Loucy (cell line): ENCODE measurements around the gene KRT38.

Experiments used
- H2AFZ ChIP-seq: fragments of 200-600 bp; sonication (generic); 2 replicates; pipeline ENCODE4 v1.6.0; 2016; ENCODE audit warnings: antibody characterized with exemption, mild to moderate bottlenecking, low read length, moderate library complexity
- H3F3A ChIP-seq: fragments of 200-600 bp; 2 replicates; pipeline ENCODE4 v1.6.0; 2016; ENCODE audit warnings: antibody characterized with exemption, low read depth, mild to moderate bottlenecking
- H3K27me3 ChIP-seq: fragments of 200-600 bp; sonication (generic); 2 replicates; pipeline ENCODE4 v1.6.1; 2014; ENCODE audit warnings: low read length, mild to moderate bottlenecking; ENCODE audit not compliant: insufficient read depth, poor library complexity, severe bottlenecking
- H3K36me3 ChIP-seq: fragments of 200-600 bp; sonication (generic); 2 replicates; pipeline ENCODE4 v1.6.1; 2016; ENCODE audit warnings: low read length; ENCODE audit not compliant: insufficient read depth
- H3K4me1 ChIP-seq: fragments of 200-600 bp; sonication (generic); 2 replicates; pipeline ENCODE4 v1.5.1; 2014; ENCODE audit warnings: low read length, mild to moderate bottlenecking; ENCODE audit not compliant: insufficient read depth, poor library complexity, severe bottlenecking
- H3K4me2 ChIP-seq: fragments of 200-600 bp; sonication (generic); 2 replicates; pipeline ENCODE4 v1.6.0; 2014; ENCODE audit warnings: antibody characterized with exemption, low read length, low read depth, mild to moderate bottlenecking; ENCODE audit not compliant: poor library complexity, severe bottlenecking
- H3K4me3 ChIP-seq: fragments of 200-600 bp; sonication (generic); 2 replicates; pipeline ENCODE4 v1.5.1; 2014; ENCODE audit warnings: low read length, mild to moderate bottlenecking, mixed read lengths; ENCODE audit not compliant: poor library complexity, severe bottlenecking
- H3K79me2 ChIP-seq: fragments of 200-600 bp; sonication (generic); 2 replicates; pipeline ENCODE4 v1.6.1; 2014; ENCODE audit warnings: low read length; ENCODE audit not compliant: insufficient read depth
- H3K9ac ChIP-seq: fragments of 200-600 bp; sonication (generic); 2 replicates; pipeline ENCODE4 v1.6.0; 2014; ENCODE audit warnings: mild to moderate bottlenecking, low read depth, low read length, moderate library complexity; ENCODE audit not compliant: poor library complexity, severe bottlenecking
- H3K9me2 ChIP-seq: fragments of 200-600 bp; sonication (generic); replicated peaks from 2 replicates; pipeline ENCODE4 v1.6.1; 2016; ENCODE audit warnings: low read depth, low read length, mixed read lengths
- H3K9me3 ChIP-seq: fragments of 200-600 bp; sonication (generic); 2 replicates; pipeline ENCODE4 v1.6.1; 2014; ENCODE audit warnings: mild to moderate bottlenecking, antibody characterized with exemption, low read length, low read depth; ENCODE audit not compliant: insufficient read depth
- H4K20me1 ChIP-seq: fragments of 200-600 bp; sonication (generic); 2 replicates; pipeline ENCODE4 v1.6.0; 2014; ENCODE audit warnings: antibody characterized with exemption, low read length, mild to moderate bottlenecking; ENCODE audit not compliant: insufficient read depth, poor library complexity, severe bottlenecking
- CTCF ChIP-seq: fragments of 200-600 bp; sonication (generic); conservative IDR thresholded peaks from 2 replicates; pipeline ENCODE4 v1.5.1; 2014; ENCODE audit warnings: mild to moderate bottlenecking, antibody characterized with exemption, low read length
- EZH2phosphoT487 ChIP-seq: fragments of 200-600 bp; IDR thresholded peaks from 2 replicates; pipeline ENCODE4 v1.6.1; 2018; ENCODE audit warnings: antibody characterized with exemption, mild to moderate bottlenecking, moderate library complexity, borderline replicate concordance

The KRT38 gene

GRCh38 chr17:41464173-41464572 is 23.4 kb upstream of the KRT38 start:
- no peak overlapping the region for H3K9ac ChIP-seq
- TF ChIP-seq EZH2phosphoT487 (no peak), CTCF (no peak)
- H3K9me3 ChIP-seq: no peaks in the 10 kb centered on the region
- no peaks in the 10 kb centered on the region for H3K27me3 ChIP-seq
- H3K36me3 ChIP-seq: no peaks in the 10 kb centered on the region
- H2AFZ ChIP-seq: no peak overlapping the region
- H3K79me2 ChIP-seq: no peaks in the 10 kb centered on the region
- no peak overlapping the region for H3K4me3 ChIP-seq
- H3F3A ChIP-seq: no peaks in the 10 kb centered on the region
- H3K9me2 ChIP-seq: no peaks in the 10 kb centered on the region
- H3K4me2 ChIP-seq: no peak overlapping the region
- H3K4me1 ChIP-seq: no peaks in the 10 kb centered on the region
- no peaks in the 10 kb centered on the region for H4K20me1 ChIP-seq

GRCh38 chr17:41463746-41464145 is 23.0 kb upstream of the KRT38 start:
- Histone ChIP-seq H3K9me3 (no peaks in the 10 kb centered on the region), H2AFZ (no peak overlapping the region), H3K27me3 (no peaks in the 10 kb centered on the region), H3K79me2 (no peaks in the 10 kb centered on the region), H3K4me2 (no peak overlapping the region), H4K20me1 (no peaks in the 10 kb centered on the region), H3K4me3 (no peak overlapping the region), H3K36me3 (no peaks in the 10 kb centered on the region), H3K4me1 (no peaks in the 10 kb centered on the region), H3K9me2 (no peaks in the 10 kb centered on the region), H3F3A (no peaks in the 10 kb centered on the region), H3K9ac (no peak overlapping the region)
- TF ChIP-seq CTCF (no peak), EZH2phosphoT487 (no peak)

- no peaks in the 10 kb centered on the region for H3K9me2 ChIP-seq
- H3K27me3 ChIP-seq: no peaks in the 10 kb centered on the region
- no peak for TF ChIP-seq EZH2phosphoT487
- no peak for TF ChIP-seq CTCF
Observed at GRCh38 chr17:41462705-41463104, 21.9 kb upstream of the KRT38 start.

More at GRCh38 chr17:41462705-41463104, 21.9 kb upstream of the KRT38 start:
- Histone ChIP-seq H4K20me1 (no peaks in the 10 kb centered on the region), H3K79me2 (no peaks in the 10 kb centered on the region), H3K36me3 (no peaks in the 10 kb centered on the region), H3F3A (no peaks in the 10 kb centered on the region), H3K4me3 (no peak overlapping the region), H3K4me2 (no peak overlapping the region), H2AFZ (no peak overlapping the region), H3K9ac (no peak overlapping the region), H3K4me1 (no peaks in the 10 kb centered on the region), H3K9me3 (no peaks in the 10 kb centered on the region)
